ENCODE results near the gene SPATA19.

DNA sequence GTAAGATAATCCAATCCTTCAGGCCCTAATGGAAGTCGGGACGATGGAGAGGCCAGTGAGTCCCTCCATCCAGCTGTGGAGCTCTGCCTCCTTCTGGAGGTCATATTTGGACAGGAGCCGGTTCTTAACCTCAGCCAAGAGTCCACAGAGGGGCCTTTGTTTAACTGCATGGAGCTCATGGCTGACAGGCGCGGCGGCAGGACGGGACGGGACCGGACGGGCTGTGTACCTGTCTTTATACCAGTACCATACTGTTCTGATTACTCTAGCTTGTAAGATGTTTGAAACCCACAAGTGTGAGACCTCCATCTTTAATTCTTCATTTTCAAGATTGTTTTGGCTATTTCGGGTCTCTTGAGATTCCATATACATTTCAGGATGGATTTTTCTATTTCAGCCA lies 20.2 kb upstream of the SPATA19 start:
- TF ChIP-seq, protein P1, sequence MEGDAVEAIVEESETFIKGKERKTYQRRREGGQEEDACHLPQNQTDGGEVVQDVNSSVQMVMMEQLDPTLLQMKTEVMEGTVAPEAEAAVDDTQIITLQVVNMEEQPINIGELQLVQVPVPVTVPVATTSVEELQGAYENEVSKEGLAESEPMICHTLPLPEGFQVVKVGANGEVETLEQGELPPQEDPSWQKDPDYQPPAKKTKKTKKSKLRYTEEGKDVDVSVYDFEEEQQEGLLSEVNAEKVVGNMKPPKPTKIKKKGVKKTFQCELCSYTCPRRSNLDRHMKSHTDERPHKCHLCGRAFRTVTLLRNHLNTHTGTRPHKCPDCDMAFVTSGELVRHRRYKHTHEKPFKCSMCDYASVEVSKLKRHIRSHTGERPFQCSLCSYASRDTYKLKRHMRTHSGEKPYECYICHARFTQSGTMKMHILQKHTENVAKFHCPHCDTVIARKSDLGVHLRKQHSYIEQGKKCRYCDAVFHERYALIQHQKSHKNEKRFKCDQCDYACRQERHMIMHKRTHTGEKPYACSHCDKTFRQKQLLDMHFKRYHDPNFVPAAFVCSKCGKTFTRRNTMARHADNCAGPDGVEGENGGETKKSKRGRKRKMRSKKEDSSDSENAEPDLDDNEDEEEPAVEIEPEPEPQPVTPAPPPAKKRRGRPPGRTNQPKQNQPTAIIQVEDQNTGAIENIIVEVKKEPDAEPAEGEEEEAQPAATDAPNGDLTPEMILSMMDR (conservative IDR thresholded peaks at IDR 0.05 in 1 of 2, IDR thresholded peaks at IDR 0.05 in 1 of 2; ENCODE audit: extremely low read depth in 1 of 2, insufficient read depth in 1 of 2, low read depth in 1 of 2, low read length in 2 of 2), result no peak
- no peak for TF ChIP-seq EZH2 (IDR thresholded peaks at IDR 0.05; ENCODE audit: borderline replicate concordance, low read length)
